ENCODE measurements around the gene GREB1L.
"Not testable (repeated sequence)": the region's sequence is repeated elsewhere in the genome, so short reads cannot be mapped to it uniquely, and the experiment has no call there.

Gene GREB1L

DNA sequence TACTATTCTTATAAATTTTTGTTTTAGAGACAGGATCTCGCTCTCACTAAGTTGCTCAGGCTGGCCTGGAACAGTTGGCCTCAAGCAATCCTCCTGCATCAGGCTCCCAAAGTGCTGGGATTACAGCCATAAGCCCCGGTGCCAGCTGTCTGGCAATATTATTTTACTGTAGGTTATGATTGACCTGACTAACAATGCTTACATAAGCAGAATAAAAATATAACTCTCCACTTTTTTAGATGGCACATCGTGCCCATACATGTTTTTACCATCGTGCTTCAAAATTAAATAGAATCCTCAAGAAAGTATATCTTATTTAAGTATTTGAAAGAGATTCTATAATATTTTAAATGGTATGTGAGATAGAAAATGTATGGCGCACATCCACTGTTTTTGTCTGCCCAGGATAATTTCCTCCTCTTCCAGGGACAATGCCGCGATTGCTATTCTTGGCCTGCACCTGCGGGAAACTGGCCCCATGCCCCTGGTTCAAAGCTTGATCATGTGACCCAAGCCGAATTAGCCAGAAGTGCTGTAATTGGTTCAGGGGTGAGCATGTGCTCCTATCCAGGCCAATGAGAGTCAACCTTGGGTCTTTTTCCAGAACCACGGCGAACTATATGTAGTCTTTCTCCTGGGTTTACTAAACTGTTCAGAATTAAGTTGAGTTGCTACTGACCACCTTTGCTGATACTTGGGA, 38.3 kb upstream of the GREB1L start:
- TF ChIP-seq, protein P1, sequence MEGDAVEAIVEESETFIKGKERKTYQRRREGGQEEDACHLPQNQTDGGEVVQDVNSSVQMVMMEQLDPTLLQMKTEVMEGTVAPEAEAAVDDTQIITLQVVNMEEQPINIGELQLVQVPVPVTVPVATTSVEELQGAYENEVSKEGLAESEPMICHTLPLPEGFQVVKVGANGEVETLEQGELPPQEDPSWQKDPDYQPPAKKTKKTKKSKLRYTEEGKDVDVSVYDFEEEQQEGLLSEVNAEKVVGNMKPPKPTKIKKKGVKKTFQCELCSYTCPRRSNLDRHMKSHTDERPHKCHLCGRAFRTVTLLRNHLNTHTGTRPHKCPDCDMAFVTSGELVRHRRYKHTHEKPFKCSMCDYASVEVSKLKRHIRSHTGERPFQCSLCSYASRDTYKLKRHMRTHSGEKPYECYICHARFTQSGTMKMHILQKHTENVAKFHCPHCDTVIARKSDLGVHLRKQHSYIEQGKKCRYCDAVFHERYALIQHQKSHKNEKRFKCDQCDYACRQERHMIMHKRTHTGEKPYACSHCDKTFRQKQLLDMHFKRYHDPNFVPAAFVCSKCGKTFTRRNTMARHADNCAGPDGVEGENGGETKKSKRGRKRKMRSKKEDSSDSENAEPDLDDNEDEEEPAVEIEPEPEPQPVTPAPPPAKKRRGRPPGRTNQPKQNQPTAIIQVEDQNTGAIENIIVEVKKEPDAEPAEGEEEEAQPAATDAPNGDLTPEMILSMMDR (IDR thresholded peaks at IDR 0.05; ENCODE audit: low read depth, low read length) = no peak
- H3K36me3 ChIP-seq = no peaks in the 10 kb centered on the region
- no peaks in the 10 kb centered on the region for H3K4me1 ChIP-seq
- H3K4me3 ChIP-seq (ENCODE audit: low read depth, low read length) = no peak overlapping the region
- no peaks in the 10 kb centered on the region for H3K9me3 ChIP-seq
- no peak for DNase-seq
- no peaks in the 10 kb centered on the region for H3K27me3 ChIP-seq

DNA sequence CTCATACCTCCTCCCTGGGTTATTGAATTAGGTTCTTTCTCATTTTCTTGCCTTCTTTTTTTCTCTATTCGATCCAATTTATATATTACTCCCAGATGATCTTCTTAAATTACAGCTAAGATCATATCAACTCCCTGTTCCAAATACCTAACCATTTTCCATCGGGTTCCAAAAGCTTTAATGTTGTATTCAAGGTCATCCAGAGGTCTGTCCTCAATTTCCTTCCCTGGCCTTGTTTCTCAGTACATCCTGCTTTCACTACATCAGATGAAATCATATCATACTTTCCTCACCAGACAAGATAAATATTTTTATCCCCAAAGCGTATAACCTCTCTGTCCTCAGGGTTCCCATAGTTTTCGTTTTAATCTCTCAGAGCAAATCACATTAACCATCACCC, 36.3 kb upstream of the GREB1L start:
- no peaks in the 10 kb centered on the region for H3K4me1 ChIP-seq
- H3K27me3 ChIP-seq = no peaks in the 10 kb centered on the region
- H3K36me3 ChIP-seq = no peaks in the 10 kb centered on the region
- H3K4me3 ChIP-seq (ENCODE audit: low read depth, low read length) = no peak overlapping the region
- H3K9me3 ChIP-seq = no peaks in the 10 kb centered on the region
- DNase-seq = no peak
- TF ChIP-seq, protein P1 (IDR thresholded peaks at IDR 0.05; ENCODE audit: low read depth, low read length) = no peak

DNA sequence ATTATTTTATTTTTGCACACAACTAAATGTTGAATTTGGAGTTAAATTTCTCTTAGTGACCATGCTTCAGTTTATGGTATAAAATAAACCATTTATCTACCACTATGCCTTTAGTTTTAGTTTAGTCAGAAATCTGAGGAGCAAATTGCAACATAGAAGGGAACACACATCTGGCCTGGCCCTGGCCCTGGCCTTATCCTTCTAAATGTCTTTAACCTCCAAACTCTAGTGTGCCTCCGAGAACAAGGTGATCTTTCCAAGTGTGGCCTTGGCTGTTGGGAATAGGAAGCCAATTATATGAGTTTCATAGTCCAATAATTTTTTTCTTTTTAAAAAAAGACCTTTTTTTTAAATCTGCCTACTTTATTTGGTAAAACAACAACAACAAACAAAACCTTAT, 31.8 kb upstream of the GREB1L start:
- no peak overlapping the region for H3K4me3 ChIP-seq (ENCODE audit: low read depth, low read length)
- no peak for DNase-seq
- H3K36me3 ChIP-seq = no peaks in the 10 kb centered on the region
- H3K9me3 ChIP-seq = no peaks in the 10 kb centered on the region
- H3K27me3 ChIP-seq = no peaks in the 10 kb centered on the region
- TF ChIP-seq, protein P1 (IDR thresholded peaks at IDR 0.05; ENCODE audit: low read depth, low read length) = no peak
- H3K4me1 ChIP-seq = no peaks in the 10 kb centered on the region

DNA sequence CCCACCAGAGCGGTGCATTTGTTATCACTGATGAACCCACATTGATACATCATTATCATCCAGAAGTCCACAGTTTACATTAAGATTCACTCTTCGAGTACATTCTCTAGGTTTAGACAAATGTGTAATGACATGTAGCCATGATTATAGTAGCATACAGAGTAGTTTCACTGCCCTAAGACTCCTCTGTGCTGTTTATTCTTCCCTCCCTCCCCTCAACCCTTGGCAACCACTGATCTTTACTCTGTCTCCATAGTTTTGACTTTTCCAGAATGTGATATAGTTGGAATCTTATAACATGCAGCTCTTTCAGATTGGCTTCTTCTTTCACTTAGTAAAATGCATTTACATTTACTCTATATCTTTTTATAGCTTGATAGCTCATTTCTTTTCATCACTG, 31.2 kb upstream of the GREB1L start:
- TF ChIP-seq, protein P1 (IDR thresholded peaks at IDR 0.05; ENCODE audit: low read depth, low read length) = no peak
- Histone ChIP-seq H3K9me3 (no peaks in the 10 kb centered on the region), H3K27me3 (no peaks in the 10 kb centered on the region), H3K4me3 (ENCODE audit: low read depth, low read length) (no peak overlapping the region), H3K36me3 (no peaks in the 10 kb centered on the region), H3K4me1 (no peaks in the 10 kb centered on the region)
- no peak for DNase-seq

DNA sequence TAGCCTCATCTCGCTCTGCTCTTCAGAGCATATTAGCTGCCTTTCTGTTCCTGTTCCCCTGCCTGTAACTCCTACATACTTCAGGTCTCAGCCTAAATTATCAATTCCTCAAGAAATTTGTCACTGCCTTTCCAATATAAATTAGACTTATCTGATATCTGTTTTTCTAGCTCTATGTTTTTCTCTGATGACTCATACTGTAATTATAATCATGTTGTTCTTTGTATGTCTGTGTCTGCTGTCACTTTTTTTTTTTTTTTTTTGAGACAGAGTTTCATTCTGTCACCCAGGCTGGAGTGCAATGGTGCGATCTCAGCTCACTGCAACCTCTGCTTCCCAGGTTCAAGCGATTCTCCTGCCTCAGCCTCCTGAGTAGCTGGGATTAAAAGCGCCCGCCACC, 27.6 kb upstream of the GREB1L start:
- not testable (repeated sequence) for DNase-seq; H3K4me3 ChIP-seq (ENCODE audit: low read depth, low read length); H3K36me3 ChIP-seq; H3K27me3 ChIP-seq; H3K4me1 ChIP-seq; H3K9me3 ChIP-seq

DNA sequence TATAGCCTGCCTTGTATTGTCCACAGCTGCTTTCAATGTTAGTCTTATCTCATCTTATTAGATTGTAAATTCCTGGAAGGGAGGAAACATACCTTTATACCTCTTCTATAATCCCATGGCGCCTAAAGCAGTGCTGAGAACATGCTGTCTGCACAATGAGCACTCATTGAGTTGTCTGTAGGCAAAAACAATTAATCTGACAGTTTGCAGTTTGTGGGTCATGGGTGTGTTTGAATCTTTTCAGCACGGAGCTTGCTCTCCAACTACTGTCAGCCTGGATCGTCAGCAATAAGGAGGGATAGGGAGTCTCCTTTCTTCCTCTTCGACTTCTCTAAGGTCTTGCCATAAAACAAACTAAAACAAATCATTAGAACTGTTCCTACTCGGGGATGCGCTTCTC, 26.5 kb upstream of the GREB1L start:
- TF ChIP-seq, protein P1 (IDR thresholded peaks at IDR 0.05; ENCODE audit: low read depth, low read length) = no peak
- H3K36me3 ChIP-seq = no peaks in the 10 kb centered on the region
- no peak for DNase-seq
- no peak overlapping the region for H3K4me3 ChIP-seq (ENCODE audit: low read depth, low read length)
- H3K4me1 ChIP-seq = no peaks in the 10 kb centered on the region
- H3K27me3 ChIP-seq = no peaks in the 10 kb centered on the region
- no peaks in the 10 kb centered on the region for H3K9me3 ChIP-seq

Data from BE2C (cell line).